CD4-positive, CD25-positive, alpha-beta regulatory T cell (primary cell): ENCODE results near the gene SLPI. TPM values are rescaled to one million over a fixed set of nuclear protein-coding genes. Genes with fewer than 3 reads are reported as not detected.

Experiments
- ATAC-seq, 2 donors: fragments of 150-1000 bp; cut with Tn5 transposase; one replicate each; pipeline ENCODE4 v1.10.0; 2021; ENCODE audit warnings: low read depth in 2 of 2, moderate number of reproducible peaks in 2 of 2, moderate library complexity in 1 of 2
- DNase-seq, 3 donors: peaks; one replicate each; pipeline versions ENCODE4 v3.0.0 to v3.0.0-alpha.2; 2012 to 2022; ENCODE audit warnings: mixed read lengths in 1 of 3
- H3K27ac ChIP-seq: one replicate; pipeline ENCODE4 v1.7.0; 2013; ENCODE audit warnings: mild to moderate bottlenecking, low read length; ENCODE audit not compliant: insufficient read depth, poor library complexity, severe bottlenecking
- H3K27me3 ChIP-seq: one replicate; pipeline ENCODE4 v1.7.0; 2013; ENCODE audit warnings: low read length; ENCODE audit not compliant: control insufficient read depth, insufficient read depth
- H3K36me3 ChIP-seq: one replicate; pipeline ENCODE4 v1.7.0; 2013; ENCODE audit warnings: mild to moderate bottlenecking, low read length, moderate library complexity; ENCODE audit not compliant: control insufficient read depth, insufficient read depth
- H3K4me1 ChIP-seq: 2 replicates; pipeline ENCODE4 v1.7.0; 2013; ENCODE audit warnings: mild to moderate bottlenecking, low read length; ENCODE audit not compliant: insufficient read depth, control insufficient read depth, poor library complexity, severe bottlenecking
- H3K4me3 ChIP-seq: one replicate; pipeline ENCODE4 v1.7.0; 2013; ENCODE audit warnings: low read depth, mild to moderate bottlenecking, low read length, moderate library complexity
- H3K9me3 ChIP-seq, 2 experiments: 1 replicate in 1 of 2; 2 replicates in 1 of 2; pipeline ENCODE4 v1.7.0; 2013; ENCODE audit warnings: low read length in 2 of 2, mild to moderate bottlenecking in 1 of 2, moderate library complexity in 1 of 2; ENCODE audit not compliant: control insufficient read depth in 2 of 2
- H3K27ac Mint-ChIP-seq, 3 donors: one replicate each; pipeline ENCODE4 v1.8.0; 2020 to 2022; ENCODE audit warnings: mild to moderate bottlenecking in 3 of 3, mixed read lengths in 3 of 3, moderate library complexity in 2 of 3
- H3K27me3 Mint-ChIP-seq: one replicate; pipeline ENCODE4 v1.8.0; 2022; ENCODE audit warnings: mild to moderate bottlenecking, mixed read lengths
- H3K36me3 Mint-ChIP-seq: one replicate; pipeline ENCODE4 v1.8.0; 2020; ENCODE audit warnings: mixed read lengths
- H3K4me1 Mint-ChIP-seq, 4 donors: one replicate each; pipeline ENCODE4 v1.8.0; 2020 to 2022; ENCODE audit warnings: mixed read lengths in 4 of 4, mild to moderate bottlenecking in 1 of 4
- H3K4me3 Mint-ChIP-seq, 4 donors: one replicate each; pipeline ENCODE4 v1.8.0; 2020 to 2022; ENCODE audit warnings: mild to moderate bottlenecking in 4 of 4, mixed read lengths in 4 of 4, moderate library complexity in 3 of 4
- H3K9me3 Mint-ChIP-seq, 7 donors: one replicate each; pipeline ENCODE4 v1.8.0; 2020 to 2022; ENCODE audit warnings: mixed read lengths in 7 of 7, mild to moderate bottlenecking in 3 of 7, moderate library complexity in 2 of 7
- polyA plus RNA-seq, 4 donors: library from polyadenylated mRNA; unstranded; fragments of 300-500 nt; fragmentation: Illumina TruSeq; gene quantifications; one replicate each; pipeline ENCODE4 v1.2.3, GENCODE V29; 2021
- total RNA-seq: library from RNA; stranded (reverse); gene quantifications from one replicate; pipeline ENCODE4 v1.2.3, GENCODE V29; 2022

The SLPI gene
- total and polyA plus RNA-seq, 5 donors from 2014 or later = not detected

GRCh38 chr20:45229264-45230056 is 24.9 kb downstream of the SLPI start:
- H3K4me3 ChIP-seq = no peak overlapping the region
- peaks cover 46% of the 10 kb centered on the region for H3K27me3 Mint-ChIP-seq
- peaks cover 17% of the 10 kb centered on the region for H3K27me3 ChIP-seq
- no peak overlapping the region for H3K27ac Mint-ChIP-seq
- ATAC-seq = no peak
- H3K36me3 ChIP-seq = no peaks in the 10 kb centered on the region
- no peaks in the 10 kb centered on the region for H3K36me3 Mint-ChIP-seq
- H3K9me3 Mint-ChIP-seq = peaks cover 0 to 6% (median 2%) of the 10 kb centered on the region in 7 donors
- H3K9me3 ChIP-seq = peaks cover 0 to 5% of the 10 kb centered on the region in 2 experiments
- peak in 2 of 3 donors; percentile 0 to 45 for DNase-seq
- H3K4me1 ChIP-seq = no peaks in the 10 kb centered on the region
- no peak overlapping the region for H3K4me3 Mint-ChIP-seq
- peaks cover 0 to 4% (median 0%) of the 10 kb centered on the region in 4 donors for H3K4me1 Mint-ChIP-seq
- no peak overlapping the region for H3K27ac ChIP-seq

DNA sequence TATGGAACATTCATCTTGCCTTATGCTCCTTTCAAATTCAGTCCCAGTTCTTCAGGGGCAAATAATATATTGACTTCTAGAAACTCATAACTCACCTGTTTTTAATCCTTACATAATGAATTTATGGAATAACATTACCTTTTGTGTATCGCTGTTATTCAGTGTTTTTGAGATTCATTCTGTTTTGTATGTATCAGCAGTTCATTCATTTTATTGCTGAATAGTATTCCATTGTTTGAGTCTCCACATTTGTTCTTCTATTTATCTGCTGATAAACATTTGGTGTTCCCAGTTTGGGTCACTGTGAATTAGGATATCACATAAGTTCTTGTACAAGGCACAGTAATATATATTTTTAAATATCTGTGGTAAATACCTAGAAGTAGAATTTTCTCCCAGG is 28.1 kb downstream of the SLPI start:
- Histone ChIP-seq H3K4me1 (no peaks in the 10 kb centered on the region), H3K27ac (no peak overlapping the region), H3K27me3 (peaks cover 19% of the 10 kb centered on the region), H3K36me3 (no peaks in the 10 kb centered on the region), H3K4me3 (no peak overlapping the region), H3K9me3 (no peaks in the 10 kb centered on the region)
- Mint-ChIP-seq H3K27me3 (peaks cover 37% of the 10 kb centered on the region), H3K27ac (no peak overlapping the region), H3K36me3 (no peaks in the 10 kb centered on the region), H3K4me1 (peaks cover 0 to 4% (median 0%) of the 10 kb centered on the region in 4 donors), H3K9me3 (no peaks in the 10 kb centered on the region), H3K4me3 (no peak overlapping the region)
- DNase-seq (no peak), ATAC-seq (no peak)

DNA sequence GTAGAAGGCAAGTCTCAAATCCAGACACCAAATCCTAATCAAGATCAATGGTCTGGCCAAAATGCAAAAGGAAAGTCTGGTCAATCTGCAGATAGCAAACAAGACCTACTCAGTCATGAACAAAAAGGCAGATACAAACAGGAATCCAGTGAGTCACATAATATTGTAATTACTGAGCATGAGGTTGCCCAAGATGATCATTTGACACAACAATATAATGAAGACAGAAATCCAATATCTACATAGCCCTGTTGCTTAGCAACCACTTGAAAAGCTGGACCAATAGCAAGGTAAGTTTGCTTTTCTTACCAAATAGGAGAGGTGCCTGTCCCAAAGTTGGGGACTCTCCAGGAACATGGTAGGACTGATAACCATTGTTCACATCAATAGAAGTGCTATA is 31.2 kb downstream of the SLPI start:
- Mint-ChIP-seq H3K4me1 (no peaks in the 10 kb centered on the region), H3K36me3 (no peaks in the 10 kb centered on the region), H3K9me3 (no peaks in the 10 kb centered on the region), H3K27ac (no peak overlapping the region), H3K4me3 (no peak overlapping the region), H3K27me3 (peaks cover 46% of the 10 kb centered on the region)
- DNase-seq (no peak), ATAC-seq (no peak)
- Histone ChIP-seq H3K27me3 (peaks cover 19% of the 10 kb centered on the region), H3K27ac (no peak overlapping the region), H3K9me3 (no peaks in the 10 kb centered on the region), H3K36me3 (no peaks in the 10 kb centered on the region), H3K4me1 (no peaks in the 10 kb centered on the region), H3K4me3 (no peak overlapping the region)

- Mint-ChIP-seq H3K27me3 (peaks cover 43% of the 10 kb centered on the region), H3K4me3 (no peak within 1 kb of the TSS), H3K27ac (no peak within 1 kb of the TSS), H3K36me3 (no peaks in the 10 kb centered on the region), H3K4me1 (no peaks in the 10 kb centered on the region), H3K9me3 (peaks cover 0 to 1% (median 0%) of the 10 kb centered on the region in 7 donors)
- DNase-seq (no peak), ATAC-seq (no peak)
- Histone ChIP-seq H3K4me3 (no peak within 1 kb of the TSS), H3K27ac (no peak within 1 kb of the TSS), H3K36me3 (no peaks in the 10 kb centered on the region), H3K27me3 (peaks cover 10% of the 10 kb centered on the region), H3K9me3 (no peaks in the 10 kb centered on the region), H3K4me1 (no peaks in the 10 kb centered on the region)
Observed at GRCh38 chr20:45221076-45221475, 33.3 kb downstream of the SLPI start, which contains the start of gene SEMG2. Gene SEMG2, plus strand, starts transcription at chr20:45221373. Its CDS starts 17 bp downstream, at chr20:45221390.

GRCh38 chr20:45218636-45219035 is 35.7 kb downstream of the SLPI start:
- ATAC-seq = no peak

DNA sequence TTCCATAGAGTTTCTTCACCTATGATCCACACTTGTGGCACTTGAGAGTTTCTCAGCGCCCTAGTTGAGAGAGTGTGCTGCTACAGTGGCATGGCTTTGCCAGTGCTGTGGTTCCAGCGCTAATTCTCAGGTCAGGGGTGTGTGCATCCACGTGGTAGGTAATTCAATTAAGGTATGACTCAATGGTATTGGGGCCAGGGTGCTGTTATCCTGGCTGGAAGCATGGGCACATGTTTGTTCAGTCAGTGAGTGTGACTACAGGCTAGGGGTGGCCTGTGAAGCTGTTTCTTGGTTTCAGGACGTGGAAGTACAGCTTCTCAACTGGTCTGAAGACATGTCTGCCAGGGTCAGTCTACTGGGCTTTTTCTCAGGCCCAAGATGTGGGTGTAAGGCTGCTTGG is 36.2 kb downstream of the SLPI start:
- peaks cover 4% of the 10 kb centered on the region for H3K27me3 ChIP-seq
- no peaks in the 10 kb centered on the region for H3K36me3 Mint-ChIP-seq
- no peak for ATAC-seq
- H3K4me1 Mint-ChIP-seq = no peaks in the 10 kb centered on the region
- H3K4me3 Mint-ChIP-seq = no peak overlapping the region
- no peaks in the 10 kb centered on the region for H3K4me1 ChIP-seq
- peaks cover 36% of the 10 kb centered on the region for H3K27me3 Mint-ChIP-seq
- no peak overlapping the region for H3K4me3 ChIP-seq
- no peaks in the 10 kb centered on the region for H3K36me3 ChIP-seq
- no peaks in the 10 kb centered on the region for H3K9me3 ChIP-seq
- DNase-seq = no peak
- H3K27ac ChIP-seq = no peak overlapping the region
- H3K27ac Mint-ChIP-seq = no peak overlapping the region
- H3K9me3 Mint-ChIP-seq = peaks cover 0 to 1% (median 0%) of the 10 kb centered on the region in 7 donors

More at GRCh38 chr20:45218636-45219035, 35.7 kb downstream of the SLPI start:
- H3K9me3 Mint-ChIP-seq = peaks cover 0 to 1% (median 0%) of the 10 kb centered on the region in 7 donors
- no peak overlapping the region for H3K4me3 Mint-ChIP-seq
- H3K27me3 Mint-ChIP-seq = peaks cover 32% of the 10 kb centered on the region
- Histone ChIP-seq H3K4me1 (no peaks in the 10 kb centered on the region), H3K9me3 (no peaks in the 10 kb centered on the region), H3K4me3 (no peak overlapping the region), H3K27me3 (peaks cover 2% of the 10 kb centered on the region), H3K36me3 (no peaks in the 10 kb centered on the region), H3K27ac (no peak overlapping the region)
- no peaks in the 10 kb centered on the region for H3K36me3 Mint-ChIP-seq
- H3K4me1 Mint-ChIP-seq = no peaks in the 10 kb centered on the region
- DNase-seq = no peak
- H3K27ac Mint-ChIP-seq = no peak overlapping the region

DNA sequence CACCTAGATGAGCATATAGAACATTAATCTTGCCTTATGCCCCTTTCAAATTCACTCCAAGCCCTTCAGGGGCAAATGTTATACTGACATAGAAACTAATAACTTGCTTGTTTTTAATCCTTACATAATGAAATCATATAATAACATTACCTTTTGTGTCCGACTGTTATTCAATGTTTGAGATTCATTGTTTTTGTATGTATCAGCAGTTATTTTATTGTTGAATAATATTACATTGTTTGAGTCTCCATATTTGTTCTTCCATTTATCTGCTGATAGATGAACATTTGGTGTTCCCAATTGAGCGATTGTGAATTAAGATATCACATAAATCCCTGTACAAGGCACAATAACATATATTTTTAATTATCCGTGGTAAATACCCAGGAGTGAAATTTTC is 41.5 kb downstream of the SLPI start:
- no peaks in the 10 kb centered on the region for H3K9me3 ChIP-seq
- H3K27me3 Mint-ChIP-seq = peaks cover 13% of the 10 kb centered on the region
- ATAC-seq (no peak), DNase-seq (no peak)
- no peak overlapping the region for H3K4me3 Mint-ChIP-seq
- no peak overlapping the region for H3K4me3 ChIP-seq
- H3K9me3 Mint-ChIP-seq = no peaks in the 10 kb centered on the region
- H3K36me3 ChIP-seq = no peaks in the 10 kb centered on the region
- no peaks in the 10 kb centered on the region for H3K4me1 Mint-ChIP-seq
- no peaks in the 10 kb centered on the region for H3K4me1 ChIP-seq
- peaks cover 6% of the 10 kb centered on the region for H3K27me3 ChIP-seq
- H3K27ac ChIP-seq = no peak overlapping the region
- no peaks in the 10 kb centered on the region for H3K36me3 Mint-ChIP-seq
- no peak overlapping the region for H3K27ac Mint-ChIP-seq
